Measurements from ENCODE around the gene SMG6.

GRCh38 chr17:2192367-2193057 lies 111.1 kb downstream of the SMG6 start:
- TF ChIP-seq CTCF (IDR thresholded peaks at IDR 0.05) (no peak), SMC3 (IDR thresholded peaks at IDR 0.05; ENCODE audit: low read depth, low read length) (no peak), RAD21 (IDR thresholded peaks at IDR 0.05; ENCODE audit: low read length) (no peak), NRF1 (IDR thresholded peaks at IDR 0.05; ENCODE audit: low read depth, low read length) (no peak)
